ENCODE results near the gene B3GNT7.
"Not testable (repeated sequence)": the region's sequence is repeated elsewhere in the genome, so short reads cannot be mapped to it uniquely, and the experiment has no call there.

Gene B3GNT7

DNA sequence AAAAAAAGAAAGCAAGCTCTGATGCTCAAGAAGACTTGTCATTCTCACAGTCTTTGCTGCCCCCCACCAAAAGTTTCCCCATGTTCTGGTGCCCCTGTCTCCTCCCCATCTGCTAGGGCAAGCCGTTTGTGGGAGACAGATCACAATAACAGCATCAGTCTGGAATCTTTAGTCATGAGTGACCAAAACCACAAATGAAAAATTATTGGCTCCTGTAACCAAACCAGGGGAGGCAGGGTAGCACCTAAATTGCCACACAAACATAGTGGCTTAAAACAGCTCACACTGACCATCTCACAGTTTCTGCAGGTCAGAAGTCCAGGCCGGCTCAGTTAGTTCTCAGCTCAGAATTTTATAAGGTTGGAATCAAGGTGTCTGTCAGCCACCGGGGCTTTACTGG is 9.1 kb upstream of the B3GNT7 start:
- no peak for DNase-seq

DNA sequence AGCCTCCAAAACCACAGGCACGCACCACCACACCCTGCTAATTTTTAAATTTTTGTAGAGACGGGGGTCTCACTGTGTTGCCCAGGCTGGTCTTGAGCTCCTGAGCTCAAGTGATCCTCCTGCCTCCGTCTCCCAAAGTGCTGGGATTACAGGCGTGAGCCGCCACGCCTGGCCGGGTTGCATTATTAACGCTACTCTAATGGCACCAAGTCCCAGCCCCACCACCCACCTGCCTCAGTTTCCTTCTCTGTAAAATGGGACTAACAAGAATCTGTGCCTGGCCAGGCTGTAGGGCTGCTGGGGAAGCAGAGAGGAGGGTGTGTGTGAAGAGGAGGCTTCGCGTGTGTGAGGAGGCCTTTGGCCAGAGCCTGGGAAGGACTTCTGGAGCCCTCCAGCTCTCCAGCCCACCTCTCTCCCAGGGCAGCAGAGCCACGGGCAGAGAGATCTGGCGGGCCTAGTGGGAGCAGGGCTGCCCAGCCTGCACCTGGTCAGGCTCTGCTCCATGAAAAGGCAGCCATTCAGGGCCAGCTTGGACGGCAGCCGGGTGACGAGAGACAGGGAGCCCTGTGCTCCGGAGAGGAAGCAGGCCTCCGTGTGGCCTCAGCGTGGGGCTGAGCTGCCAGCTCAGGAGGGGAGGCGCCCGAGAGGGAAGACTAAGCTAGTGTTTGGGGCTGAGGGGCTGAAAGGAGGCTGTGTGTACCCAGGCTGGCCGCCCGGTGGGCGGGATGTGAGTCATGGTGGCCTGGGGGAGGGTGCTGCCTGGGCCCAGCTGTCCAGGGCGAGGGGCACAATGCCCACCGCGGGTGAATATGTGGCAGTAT is 7.4 kb upstream of the B3GNT7 start:
- no peak for DNase-seq

DNA sequence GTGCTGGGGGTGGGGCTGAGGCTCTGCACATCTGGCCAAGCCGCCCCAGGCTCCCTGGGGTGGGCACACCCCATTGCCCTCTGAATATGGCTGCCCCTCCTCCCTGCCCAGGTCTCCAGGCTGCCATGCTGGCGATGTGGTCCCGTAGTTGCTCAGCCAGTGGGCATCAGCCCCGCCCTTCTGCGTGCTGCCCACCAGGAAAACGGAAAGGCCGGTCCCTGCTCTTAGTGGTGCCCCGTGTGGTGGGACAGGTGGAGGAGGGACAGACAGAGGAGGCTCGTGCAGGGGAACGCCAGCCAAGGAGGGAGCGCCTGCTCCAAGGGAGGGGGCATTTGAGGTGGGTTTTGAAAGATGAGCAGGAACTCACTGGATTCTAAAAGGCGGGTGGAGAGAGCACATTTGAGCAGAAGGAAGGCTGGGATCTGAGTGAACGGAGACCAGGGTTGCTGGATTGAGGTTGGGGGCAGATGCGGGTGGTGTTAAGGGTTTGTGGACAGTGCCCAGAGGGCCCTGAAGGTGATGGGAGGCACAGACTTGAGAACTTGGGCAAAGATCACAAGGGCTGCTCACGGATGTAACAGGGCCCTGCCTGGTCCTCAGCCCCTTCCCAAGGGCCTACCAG is 6.7 kb upstream of the B3GNT7 start:
- DNase-seq: no peak

DNA sequence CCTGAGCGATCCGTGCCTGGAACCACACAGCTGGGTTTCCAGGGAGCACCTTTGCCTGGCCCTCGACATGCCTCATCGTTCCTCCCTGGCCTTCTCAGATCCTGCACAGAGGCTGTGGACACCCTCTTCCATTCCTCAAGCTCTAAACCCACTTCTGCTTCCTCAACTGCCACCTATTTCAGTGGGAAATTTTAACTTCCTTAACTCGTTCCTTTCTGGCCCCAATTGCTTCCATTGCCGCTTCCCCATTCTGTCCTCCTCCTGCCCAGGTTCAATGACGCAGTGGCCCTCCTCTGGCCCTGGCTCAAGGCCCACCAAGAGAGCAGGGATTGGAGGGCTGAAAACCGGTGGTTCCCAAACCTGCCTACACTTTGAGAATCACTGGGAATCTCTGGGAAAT is 4.8 kb upstream of the B3GNT7 start:
- DNase-seq: no peak

DNA sequence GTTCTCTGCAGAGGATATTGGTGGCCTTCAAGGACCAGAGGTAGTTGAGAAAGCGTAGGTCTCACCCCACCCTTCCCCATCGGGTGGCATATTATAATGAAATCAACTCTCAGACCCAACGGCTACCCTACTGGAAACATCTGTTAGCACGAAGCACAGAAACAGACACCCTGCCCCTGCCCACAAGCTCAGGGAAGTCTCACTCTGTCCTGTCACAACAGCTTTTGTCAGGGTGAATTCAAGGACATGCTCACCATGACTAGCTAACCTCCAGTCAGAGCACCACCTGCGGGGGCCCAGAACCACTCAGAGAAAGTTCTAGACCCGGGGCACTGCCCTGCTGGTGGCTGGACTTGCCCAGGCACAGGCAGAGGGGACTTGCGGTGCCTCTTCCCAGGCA is 3.5 kb upstream of the B3GNT7 start:
- DNase-seq: no peak

DNA sequence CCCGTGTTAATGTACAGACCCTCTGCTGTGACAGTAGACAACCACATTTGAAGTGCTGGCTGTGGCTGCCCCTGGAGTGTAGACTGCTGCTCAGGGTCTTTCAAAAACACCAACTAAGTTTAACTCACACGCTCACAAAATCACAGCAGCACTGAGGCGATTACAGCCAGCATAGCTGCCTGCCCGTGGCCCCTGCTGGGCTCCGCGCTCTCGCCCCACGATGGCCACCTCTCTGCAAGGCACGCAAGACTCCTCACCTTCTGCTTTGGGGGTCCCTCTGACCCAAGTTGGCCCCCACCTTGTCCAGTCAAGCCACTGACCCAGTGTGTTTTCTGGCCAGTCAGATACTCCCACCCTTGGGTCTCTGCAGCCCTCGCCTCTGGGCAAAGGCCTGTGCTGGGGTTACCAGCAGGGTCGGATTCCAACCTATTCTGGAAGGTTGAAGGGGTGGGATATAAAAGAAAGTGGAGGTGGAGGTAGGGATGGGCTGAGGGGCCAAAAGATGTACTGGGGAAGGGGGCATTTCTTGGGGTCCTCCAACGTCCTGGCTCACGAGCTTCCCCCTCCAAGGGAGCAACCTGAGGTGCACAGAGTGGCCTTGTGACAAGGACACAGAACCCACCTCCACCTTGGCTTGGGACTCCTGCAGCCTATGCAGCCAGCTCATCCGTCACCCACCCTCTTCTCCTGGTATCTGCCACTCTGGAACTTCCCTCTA is 2.9 kb upstream of the B3GNT7 start:
- DNase-seq: no peak

DNA sequence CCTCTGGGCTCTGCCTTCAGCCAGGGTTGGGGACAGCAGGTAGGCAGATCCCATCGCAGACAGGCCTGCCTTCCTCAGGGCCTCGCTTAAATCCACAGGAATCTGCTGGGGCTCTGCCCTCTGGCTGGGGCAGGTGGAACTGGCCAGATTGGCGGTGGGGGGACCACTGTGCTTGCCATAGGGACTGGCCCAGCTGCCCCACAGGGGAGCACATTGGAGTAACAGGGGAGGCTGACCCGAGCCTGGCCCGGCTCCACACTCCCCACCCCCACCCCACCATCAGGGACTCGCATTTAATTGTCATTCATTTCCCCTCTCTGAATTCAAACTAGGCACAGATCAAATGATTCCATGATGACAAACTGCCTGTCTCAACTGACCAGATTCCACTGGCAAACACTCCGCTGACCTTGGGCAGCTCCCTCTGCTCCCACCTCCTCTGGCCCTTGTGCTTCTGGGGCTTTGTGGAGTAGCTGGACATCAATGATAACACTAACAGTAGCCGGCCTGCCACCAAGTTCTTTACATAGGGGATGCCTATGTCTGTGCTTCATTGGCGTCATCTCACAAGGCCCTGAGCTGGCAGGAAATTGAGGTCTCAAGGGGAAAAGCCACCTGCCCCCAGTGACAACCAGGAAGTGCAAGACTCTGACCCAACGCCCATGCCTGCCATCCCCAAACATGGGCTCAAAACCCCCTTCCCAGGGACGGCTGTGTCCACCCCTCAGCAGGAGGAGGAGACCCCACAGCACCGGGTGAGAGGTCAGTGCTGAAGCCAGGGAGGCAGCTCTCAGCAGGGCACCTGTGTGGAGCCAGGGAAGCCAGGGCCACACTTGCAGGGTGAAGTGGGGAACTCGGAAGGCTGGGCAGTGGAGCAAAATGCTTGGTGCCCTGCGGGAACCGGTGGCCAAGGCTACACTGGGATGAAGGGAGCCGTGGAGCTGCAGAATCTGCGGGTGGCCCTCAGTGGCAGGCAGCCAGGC is 2.1 kb upstream of the B3GNT7 start:
- no peak for DNase-seq

DNA sequence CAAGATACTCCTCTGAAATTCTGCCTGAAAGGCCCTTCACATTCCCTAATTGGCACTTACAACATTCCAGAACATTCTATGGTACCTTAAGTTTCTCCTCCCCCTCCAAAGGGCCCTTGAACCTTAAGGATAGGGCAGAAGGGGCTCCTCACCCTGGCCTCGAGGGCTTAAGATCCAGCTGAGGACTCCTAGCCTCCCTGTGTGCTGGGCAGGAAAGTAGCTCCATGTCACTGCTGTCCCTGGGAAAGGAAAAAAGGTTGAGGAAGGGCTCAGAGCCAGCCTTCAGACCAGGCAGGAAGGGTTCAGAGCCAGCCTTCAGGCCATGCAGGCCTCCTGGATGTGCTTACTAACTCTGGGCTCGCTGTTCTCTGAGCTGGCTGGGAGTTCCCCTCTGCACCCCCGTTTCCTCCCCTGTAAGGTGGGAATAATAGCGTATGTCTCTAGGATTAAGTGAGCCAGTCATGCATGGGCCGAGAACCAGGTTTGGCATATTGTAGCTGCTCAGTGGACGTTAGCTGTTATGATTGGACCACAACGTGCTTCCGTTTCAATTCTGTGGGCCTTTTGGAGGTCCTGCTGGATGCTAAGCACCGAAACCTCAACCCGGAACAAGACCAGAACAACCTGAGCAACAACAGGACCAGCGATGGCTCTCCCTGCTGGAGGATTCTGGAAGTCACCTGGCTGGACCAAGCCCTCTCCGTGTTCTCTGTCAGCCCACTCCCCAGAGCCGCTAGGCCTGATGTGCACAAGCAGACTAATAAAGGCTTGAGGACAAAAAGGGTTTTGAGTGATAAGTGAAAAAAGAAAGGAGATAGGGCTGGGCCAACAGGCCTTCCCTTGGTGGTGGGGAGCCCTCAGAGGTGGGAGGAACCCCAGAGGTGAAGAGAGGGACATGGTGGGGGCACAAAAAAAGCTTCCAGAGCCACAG is 1.0 kb upstream of the B3GNT7 start:
- no peak for DNase-seq

DNA sequence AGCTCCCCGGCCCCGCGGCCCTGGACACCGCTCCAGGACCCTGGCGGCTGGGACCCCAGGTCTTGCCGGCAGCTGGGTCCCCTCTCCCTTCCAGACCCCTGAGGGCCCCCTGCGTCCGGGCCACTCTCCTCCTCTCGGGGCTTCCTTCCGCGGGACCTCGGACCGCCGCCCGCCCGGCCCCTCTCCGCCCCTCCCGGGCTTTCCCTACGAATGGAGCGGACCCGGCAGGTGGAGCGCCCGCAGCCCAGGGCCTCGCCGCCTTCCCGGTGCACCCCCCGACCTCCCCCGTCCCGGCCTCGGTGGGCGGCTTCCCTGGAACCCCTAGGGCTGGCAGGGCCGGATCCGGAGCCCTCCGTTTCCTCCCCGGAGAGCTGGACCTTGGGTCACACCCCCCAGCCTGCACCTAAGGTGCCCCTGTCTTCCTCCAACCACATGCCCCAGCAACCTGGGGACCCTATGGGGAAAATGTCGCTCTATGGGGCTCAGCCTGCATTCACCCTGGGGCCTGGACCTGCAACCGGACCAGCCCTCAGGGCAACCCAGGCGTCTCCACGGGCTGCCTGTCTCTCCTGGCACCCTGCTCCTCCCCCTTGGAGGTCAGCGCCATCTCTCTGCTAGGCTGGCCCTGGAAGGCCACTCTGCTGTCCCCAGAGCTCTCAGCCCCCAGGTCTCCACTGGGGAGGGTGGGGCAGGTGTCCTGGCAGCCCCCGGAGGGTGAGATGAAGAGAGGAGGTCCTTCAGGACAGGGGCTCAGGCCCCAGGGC is 730 bp downstream of the B3GNT7 start:
- no peak for DNase-seq

DNA sequence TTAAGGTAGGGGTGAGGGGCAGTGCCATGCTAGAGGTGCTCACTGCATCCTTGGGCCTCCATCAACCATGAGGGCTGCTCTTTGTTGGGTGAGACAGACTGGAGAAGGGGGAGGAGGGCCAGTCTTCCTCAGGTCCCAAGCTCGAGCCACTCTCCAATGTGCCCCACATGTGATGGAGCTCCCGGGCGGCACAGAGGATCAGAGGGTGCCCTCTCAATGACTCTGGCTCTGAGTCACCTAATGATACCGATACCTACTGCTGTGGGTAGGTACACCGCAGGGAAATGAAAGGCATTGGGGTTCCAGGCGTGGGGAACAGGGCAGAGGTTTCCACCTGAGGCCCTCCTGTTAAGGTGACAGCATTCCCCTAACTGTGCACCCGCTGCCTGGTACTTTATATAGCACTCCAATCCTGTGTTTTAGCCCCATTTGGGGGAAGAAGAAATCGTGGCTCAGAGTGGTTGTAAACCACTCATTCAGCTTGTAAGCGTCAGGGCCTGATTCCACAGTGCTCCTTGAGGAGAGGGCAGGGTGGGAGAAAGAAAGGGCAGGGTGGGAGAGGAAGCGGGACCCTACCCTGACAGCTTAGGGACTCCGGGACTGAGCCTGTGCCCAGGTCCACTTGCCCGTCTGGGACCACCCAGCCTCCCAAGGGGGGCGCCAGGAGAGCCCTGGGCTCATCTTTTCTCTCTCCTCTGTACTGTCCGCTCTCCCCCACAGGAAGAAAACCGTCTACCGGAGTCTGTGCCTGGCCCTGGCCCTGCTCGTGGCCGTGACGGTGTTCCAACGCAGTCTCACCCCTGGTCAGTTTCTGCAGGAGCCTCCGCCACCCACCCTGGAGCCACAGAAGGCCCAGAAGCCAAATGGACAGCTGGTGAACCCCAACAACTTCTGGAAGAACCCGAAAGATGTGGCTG is 1.8 kb downstream of the B3GNT7 start:
- DNase-seq: no peak

DNA sequence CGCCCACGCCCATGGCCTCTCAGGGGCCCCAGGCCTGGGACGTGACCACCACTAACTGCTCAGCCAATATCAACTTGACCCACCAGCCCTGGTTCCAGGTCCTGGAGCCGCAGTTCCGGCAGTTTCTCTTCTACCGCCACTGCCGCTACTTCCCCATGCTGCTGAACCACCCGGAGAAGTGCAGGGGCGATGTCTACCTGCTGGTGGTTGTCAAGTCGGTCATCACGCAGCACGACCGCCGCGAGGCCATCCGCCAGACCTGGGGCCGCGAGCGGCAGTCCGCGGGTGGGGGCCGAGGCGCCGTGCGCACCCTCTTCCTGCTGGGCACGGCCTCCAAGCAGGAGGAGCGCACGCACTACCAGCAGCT is 2.4 kb downstream of the B3GNT7 start:
- no peak for DNase-seq

DNA sequence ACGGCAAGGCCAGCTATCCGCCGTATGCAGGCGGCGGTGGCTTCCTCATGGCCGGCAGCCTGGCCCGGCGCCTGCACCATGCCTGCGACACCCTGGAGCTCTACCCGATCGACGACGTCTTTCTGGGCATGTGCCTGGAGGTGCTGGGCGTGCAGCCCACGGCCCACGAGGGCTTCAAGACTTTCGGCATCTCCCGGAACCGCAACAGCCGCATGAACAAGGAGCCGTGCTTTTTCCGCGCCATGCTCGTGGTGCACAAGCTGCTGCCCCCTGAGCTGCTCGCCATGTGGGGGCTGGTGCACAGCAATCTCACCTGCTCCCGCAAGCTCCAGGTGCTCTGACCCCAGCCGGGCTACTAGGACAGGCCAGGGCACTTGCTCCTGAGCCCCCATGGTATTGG is 3.1 kb downstream of the B3GNT7 start:
- no peak for DNase-seq

DNA sequence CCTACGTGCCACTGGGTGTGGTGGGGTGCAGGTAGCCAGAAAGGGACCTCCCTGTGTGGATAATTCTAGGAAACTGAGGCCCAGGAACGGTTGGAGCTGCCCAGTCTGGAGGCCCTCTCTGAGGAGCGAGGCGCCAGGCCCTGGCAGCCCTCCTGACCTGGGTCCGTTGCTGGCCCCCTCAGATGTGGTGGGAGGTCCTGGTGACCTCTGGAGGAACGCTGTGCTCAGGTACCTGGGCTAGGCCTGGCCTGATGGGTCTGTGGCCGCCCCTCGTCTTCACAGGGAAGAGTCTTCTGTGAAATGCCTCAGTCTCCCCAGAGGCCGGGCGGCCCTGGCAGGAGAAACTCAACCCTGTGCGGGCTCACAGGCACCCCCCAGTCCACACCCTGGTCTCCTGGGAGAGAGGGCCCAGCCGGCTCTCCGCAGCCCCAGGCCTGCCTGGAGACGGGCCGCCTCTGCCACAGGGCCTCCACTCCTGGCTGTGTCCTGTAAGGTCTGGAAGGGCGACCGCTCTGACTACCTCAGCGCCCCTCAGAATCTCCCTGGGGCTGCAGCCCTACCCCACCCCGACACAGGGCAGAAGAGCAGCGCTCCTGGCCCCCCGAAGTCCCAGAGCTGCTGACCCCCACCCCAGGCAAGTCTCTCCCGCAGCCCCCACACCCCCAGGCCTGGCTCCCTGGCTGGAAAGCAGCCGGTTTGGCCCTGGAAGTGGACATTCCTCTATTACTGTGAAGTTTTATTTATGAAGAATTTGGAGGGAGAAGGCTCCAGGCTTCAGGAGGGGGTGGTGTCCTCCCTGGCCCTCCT is 3.7 kb downstream of the B3GNT7 start:
- no peak for DNase-seq

DNA sequence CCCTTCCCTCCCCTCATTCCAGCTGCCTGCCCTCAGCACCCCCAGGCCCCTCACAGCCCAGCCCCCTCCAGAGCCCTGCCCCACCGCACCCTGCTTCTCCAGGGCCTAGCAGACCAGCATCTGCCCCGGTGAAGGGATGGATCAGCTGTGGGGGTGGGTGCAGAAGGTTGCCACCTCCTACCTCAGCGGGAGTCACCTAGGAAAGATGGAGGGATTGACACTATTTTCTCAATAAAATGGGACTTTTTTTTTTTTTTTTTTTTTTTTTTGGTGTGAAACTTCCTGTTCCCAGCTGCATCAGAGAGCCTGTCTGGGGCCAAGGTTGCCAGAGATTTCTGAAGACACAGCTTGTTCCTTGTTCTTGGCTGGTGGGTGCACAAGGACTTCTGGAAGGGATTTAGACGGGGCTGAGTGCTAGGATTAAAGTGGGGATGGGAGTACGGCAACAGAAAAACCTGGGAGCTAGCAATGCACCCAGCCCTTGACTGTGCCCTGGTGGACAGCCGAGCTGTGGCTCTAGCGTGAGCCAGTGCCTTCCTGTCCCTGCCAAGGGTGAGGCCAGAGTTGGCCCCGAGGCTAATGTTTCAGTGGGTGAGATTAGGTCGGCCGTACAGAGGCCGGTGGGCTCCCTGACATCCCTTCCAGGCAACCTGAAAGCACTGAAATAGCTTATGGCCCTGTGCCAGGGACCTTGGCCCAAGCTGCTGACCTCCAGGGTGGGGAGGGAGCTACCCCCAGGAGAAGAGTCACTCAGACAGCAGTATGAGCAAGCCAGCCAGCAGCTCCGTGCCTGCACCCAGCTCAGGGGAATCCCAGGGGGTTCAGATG is 4.6 kb downstream of the B3GNT7 start:
- DNase-seq: no peak

DNA sequence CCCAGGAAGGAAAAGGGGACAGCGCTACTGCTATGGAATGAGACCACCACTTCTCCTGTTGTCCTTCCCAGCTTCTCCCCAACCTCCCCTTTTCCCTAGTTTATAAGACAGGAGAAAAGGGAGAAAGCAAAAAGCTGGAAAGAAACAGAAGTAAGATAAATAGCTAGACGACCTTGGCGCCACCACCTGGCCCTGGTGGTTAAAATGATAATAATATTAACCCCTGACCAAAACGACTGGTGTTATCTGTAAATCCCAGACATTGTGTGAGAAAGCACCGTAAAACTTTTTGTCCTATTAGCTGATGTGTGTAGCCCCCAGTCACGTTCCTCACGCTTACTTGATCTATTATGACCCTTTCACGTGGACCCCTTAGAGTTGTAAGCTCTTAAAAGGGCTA is 5.2 kb downstream of the B3GNT7 start:
- not testable (repeated sequence) for DNase-seq

DNA sequence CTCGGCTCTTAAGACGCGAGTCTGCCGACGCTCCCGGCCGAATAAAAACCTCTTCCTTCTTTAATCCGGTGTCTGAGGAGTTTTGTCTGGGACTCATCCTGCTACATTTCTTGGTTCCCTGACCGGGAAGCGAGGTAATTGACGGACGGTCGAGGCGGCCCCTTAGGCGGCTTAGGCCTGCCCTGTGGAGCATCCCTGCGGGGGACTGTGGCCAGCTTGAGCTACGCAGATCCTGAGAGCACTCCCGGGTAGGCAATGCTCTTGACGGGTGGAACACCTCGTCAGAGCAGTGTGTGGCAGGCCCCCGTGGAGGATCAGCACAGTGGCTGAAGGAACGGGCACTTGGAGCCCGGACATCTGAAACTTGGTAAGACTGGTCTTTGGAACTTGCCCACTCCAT is 5.6 kb downstream of the B3GNT7 start:
- not testable (repeated sequence) for DNase-seq

DNA sequence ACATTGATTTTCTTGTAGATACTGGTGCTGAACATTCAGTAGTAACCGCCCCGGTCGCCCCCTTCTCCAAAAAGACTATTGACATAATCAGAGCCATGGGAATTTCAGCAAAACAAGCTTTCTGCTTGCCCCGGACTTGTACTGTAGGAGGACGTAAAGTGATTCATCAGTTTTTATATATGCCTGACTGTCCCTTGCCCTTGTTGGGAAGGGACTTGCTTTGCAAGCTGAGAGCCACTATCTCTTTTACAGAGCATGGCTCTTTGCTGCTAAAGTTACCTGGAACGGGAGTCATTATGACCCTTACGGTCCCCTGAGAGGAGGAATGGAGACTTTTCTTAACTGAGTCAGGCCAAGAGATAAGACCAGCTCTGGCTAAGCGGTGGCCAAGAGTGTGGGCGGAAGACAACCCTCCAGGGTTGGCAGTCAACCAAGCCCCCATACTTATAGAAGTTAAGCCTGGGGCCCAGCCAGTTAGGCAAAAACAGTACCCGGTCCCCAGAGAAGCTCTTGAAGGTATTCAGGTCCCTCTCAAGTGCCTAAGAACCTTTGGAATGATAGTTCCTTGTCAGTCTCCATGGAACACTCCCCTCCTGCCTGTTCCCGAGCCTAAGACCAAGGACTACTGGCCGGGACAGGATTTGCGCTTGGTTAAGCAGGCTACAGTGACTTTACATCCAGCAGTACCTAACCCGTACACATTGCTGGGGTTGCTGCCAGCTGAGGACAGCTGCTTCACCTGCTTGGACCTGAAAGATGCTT is 8.1 kb downstream of the B3GNT7 start:
- DNase-seq: not testable (repeated sequence)

All from NCI-H526 treated with DMSO at 0.1 percent for 48 hours (cell line).